Activated CD8-positive, alpha-beta memory T cell treated with anti-CD3 and anti-CD28 coated beads, Interleukin-2, amount 50 U/mL, for 1 hour (primary cell): ENCODE measurements around the gene GAB4.
"Not testable (repeated sequence)": the region's sequence is repeated elsewhere in the genome, so short reads cannot be mapped to it uniquely, and the experiment has no call there.

Experiments used
- DNase-seq: peaks from one replicate; pipeline ENCODE4 v3.0.0-alpha.2; 2020; ENCODE audit errors: extremely low read depth

GAB4 gene, protein sequence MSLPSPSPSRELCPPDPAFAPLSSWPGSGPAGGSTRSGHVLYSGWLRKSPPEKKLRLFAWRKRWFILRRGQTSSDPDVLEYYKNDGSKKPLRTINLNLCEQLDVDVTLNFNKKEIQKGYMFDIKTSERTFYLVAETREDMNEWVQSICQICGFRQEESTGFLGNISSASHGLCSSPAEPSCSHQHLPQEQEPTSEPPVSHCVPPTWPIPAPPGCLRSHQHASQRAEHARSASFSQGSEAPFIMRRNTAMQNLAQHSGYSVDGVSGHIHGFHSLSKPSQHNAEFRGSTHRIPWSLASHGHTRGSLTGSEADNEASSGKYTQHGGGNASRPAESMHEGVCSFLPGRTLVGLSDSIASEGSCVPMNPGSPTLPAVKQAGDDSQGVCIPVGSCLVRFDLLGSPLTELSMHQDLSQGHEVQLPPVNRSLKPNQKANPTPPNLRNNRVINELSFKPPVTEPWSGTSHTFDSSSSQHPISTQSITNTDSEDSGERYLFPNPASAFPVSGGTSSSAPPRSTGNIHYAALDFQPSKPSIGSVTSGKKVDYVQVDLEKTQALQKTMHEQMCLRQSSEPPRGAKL

DNA sequence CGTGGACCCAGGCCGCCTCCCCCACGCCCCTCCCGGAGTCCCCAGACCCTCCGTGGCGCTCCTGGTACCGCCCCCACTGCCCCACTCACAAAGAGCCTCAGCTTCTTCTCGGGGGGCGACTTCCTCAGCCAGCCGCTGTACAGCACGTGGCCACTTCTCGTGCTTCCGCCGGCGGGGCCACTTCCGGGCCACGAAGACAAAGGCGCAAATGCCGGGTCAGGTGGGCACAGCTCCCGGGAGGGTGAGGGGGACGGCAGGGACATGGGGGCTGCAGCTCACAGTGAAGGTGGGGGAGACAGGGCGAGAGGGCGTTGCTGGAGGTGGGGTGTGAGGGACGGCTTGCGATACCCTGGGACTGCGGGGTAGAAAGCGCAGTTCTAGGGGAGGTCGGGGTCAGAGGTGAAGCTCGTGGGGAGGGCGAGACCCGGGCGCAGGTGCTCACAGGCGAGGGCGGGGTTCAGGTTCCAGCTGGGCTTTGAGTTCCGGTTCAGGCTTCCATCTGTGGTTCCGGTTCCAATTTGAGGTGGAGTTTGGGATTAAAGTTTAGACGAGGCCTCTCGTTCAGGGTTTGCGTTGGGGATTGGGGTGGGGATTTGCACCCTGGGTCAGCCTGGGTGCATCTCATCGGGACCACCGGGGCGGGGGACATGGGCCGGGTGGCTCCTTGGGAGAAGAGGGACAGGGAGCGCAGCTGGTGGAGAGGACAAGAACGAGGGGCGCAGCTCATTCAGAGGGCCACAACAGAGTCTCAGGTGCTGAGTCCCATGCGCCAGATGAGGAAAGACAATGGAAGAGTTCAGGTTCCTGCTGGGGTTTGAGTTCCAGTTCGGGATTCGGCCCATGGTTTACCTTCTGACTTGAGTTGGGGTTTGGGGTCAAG is at the start of gene GAB4:
Gene GAB4 (minus strand): TSS at position 371 of the 880 bp plus-strand sequence. CDS start 108 bp downstream, at position 263.
- DNase-seq = no peak

DNA sequence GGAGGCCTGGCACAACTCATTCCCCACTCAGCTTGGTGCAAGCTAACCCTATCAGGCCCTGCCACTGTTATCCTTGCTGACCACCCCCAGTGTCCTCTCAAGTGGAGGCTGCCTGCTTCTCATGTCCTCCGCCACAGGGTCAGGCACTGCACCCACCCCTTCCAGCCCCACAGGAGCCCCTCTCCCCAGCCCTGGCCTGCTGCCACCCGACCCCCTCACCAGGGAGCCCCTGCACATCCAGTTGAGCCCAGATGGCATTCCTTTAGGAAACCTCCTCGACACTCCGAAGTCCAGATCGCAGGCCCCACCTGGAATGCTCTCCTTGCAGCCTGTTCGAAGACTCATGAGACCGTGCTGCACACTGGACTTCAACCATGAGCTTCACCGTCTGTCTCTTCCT is 48.8 kb upstream of the GAB4 start:
- no peak for DNase-seq

DNA sequence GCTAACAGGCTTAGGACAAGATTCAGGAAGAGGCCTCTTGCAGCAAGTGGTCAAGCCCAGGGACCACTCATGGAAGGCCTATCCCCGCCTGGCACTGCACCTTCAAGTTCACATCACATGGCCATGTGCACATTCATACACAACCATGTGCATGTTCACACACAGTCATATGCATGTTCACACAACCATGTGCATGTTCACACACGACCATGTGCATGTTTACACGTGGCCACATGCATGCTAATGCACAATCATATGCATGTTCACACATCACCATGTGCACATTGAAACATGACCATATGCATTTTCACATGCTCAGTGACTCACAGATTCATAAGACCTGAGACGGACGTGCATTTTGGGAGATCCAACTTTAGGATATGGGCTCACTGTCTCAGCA is 48.0 kb upstream of the GAB4 start:
- no peak for DNase-seq

DNA sequence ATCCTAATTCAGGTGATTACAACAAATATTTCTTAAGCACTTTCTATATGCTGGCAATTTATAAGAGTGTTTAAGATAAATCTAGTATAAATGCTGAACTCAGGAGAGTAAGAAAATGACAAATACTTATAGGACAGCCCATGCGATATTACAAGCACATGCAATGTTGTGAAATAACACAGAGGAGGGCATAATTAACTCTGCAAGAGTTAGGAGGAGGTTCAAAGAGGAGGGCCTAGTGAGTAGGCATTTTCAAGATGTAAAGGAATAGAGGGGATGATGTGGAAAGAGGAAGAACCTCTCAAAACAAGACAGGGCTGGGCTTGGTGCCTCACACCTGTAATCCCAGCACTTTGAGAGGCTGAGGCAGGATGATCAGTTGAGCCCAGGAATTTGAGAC is 39.6 kb upstream of the GAB4 start:
- no peak for DNase-seq

DNA sequence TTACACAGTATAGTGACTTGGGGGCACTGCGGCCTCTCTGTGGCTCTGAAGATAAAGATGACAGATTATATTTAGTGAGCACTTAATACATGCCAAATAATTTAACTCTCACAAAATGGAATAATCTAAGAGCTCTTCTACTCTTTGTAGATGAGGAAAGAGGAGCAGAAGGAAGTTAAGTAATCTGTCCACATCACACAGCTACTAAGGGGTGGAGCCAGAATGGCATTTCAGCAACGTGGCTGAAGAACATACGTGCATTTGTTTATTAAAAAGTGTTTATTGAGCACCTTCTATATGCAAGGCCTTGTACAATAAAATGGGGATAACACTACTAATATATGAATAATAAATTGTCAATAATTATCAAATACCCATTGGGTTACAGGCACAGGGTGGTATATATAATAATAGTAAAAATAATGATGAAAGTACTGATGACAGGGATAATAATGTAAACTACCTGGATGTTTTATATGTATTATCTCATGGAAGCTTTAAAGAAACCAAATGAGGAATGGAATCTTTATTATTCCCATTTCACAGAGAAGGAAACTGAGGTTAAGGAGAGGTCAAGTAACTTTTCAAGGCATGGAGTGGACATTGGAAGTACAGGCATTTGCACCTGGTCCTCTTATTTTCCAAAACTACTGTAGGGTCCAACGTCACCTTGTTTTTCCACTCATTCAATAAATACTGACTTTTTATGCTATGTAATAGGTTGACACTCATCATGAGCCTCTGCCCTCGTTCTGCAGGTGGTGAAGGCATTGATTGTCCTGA is 38.7 kb upstream of the GAB4 start:
- DNase-seq = no peak

DNA sequence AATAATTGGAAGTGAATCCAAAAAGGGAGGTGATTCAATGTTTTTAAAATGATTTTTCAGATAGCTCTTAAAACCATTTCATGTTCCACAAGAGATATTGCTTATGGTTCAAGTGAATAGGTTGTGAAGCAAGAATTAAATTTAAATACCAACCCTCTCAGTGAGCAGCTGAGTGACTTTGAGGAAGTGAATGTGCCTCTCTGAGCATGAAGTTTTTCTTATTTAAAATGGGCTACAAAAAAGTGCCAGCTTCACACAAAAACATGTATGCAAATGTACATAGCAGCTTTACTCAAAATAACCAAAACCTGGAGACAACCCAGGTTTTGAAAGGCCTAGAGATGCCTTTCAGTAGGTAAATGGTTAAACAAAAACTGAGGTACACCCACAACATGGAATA is 35.5 kb upstream of the GAB4 start:
- no peak for DNase-seq

DNA sequence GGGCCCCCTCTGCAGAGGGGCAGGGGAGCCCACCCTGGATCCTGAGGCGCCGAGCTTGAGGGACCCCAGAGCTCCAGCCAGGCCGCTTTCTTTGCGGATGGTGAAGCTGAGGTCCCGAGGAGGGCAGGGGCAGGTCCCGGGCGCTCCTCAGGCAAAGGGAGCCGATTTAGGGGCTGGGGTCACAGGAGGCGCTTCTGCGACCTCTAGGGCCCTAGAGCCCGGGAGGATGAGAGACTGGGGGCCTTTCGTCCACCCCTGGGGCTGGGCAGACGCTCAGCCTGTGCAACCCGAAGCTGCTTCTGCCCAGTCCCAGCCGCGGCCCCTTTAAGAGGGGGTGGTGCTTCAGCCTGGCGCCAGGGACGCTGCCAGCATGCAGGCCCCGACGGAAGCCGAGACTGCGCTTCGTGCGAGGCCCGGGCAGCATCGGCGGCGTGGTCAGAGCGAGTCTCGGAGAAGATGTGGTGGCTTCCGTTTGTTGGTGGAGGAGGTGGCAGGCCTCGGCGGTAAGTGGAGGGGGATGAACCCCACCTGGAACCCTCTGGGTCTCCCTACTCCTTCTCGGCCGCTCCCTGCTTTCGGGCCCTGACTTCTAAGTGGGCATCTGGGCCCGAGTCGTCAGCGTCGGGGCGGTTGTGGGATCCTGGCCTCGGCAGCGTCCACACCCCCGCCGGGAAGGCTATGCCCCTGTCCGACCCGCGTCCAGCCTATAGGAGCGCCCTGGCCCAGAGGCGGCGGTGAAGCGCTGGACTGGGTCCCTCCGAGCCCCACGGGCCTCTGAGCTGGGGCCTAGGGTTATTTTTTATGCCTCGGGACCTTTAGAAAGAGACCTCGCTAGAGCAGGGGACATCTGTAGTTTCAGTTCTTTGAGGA is 29.1 kb upstream of the GAB4 start:
- not testable (repeated sequence) for DNase-seq

DNA sequence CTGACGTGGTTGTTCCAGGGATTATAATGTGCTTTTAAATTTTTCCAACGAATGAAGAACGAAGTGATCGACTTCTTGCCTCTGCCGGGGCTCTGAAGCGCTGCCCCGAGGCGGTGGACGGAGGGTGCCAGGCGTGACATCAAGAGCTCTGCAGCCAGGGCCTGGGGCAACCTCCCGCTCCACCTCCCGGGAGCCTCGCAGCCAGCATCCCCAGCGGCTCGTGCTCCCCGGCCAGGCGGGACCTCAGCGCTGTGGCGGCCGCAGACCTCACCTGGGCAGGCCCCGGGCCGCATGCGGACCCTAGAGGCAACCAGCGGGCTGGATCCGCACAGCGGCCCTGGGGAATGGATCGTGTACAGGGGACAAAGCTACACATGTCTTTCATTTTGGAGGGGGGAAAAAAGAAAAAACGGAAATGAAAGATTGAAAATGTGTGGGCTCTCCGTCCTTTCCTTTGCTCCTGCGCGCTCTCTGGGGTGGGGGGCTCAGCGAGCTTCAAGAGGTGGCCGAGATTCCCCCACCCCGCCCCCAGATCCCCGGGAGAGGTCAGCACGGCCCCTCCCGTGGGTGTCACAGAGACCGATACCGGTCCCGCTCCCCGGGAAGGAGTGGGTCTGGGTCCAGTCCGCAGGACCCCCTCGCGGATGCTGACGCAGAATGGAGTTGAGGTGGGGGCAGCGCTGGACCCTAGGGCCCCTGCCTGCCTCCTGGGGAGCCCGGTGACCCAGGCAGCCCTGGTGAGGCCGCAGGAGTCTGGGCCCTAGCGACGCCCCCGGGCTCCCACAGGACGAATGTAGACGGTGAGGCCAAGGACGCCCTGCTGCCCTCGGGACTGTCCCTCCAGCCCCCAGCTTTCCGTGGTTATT is 28.2 kb upstream of the GAB4 start:
- not testable (repeated sequence) for DNase-seq

DNA sequence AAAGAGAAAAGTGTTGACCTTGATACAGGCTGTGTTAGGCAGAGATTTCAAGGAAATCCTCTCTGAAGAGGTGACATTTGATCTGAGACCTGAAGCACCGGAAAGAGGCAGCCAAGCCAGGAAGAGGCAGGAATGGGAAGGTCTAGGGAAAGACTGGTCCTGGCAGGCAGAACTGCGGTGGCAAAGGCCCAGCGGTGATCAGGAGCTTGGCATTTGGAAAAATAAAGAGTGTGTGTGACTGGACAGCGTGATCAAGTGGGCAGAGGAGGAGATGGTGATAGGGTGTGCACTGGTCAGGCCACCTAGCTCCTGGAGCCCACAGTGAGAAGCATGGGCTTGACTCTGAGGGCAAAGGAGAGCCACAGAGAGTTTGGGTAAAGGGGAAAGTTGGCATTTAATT is 27.2 kb upstream of the GAB4 start:
- DNase-seq = no peak

DNA sequence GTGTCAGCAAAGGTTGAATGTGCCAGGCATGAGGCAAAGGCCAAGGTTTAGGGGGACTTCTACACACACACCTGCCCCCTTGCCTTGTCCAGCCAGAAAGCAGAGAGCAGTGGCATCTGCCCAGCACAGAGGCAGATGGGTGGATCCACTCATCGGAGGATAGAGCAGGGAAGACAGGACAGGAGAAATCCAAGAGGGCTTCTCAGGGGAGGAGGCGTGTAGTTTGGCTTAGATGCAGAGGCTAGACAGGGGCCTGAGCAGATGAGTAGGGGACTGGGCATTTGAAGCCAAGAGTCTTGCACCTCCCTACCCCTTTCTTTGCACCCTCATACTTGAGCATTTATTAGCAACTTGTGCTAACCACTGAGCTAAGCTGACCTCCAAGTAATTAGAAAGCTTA is 26.5 kb upstream of the GAB4 start:
- not testable (repeated sequence) for DNase-seq

DNA sequence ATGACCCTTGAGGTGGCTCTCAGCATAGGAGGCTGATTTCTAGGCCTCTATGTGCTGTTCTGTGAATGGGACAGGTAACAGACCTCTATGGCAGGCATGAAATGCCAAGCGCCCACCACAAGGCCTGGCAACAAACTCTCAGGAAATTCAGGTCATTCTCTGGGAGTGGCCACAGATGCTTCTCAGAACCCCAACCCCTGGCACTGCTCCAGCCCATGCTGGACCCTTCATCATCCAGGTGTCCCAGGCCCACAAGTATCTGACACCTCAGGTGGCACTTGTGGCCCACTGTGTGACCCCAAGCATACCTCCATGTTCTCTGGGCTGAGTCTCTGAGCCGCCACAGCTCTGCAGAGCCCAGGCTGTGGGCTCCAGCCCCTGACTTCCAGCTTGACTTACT is 24.3 kb upstream of the GAB4 start:
- not testable (repeated sequence) for DNase-seq

DNA sequence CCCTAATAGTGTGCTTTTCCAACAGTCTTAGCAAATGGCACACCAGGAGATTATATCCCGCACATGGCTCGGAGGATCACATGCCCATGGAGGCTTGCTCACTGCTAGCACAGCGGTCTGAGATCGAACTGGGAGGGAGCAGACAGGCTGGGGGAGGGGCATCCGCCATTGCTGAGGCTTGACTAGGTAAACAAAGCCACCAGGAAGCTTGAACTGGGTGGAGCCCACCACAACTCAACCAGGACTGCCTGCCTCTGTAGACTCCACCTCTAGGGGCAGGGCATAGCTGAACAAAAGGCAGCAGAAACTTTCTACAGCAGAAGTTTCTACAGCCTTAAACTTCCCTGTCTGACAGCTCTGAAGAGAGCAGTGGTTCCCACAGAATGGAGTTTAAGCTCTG is 16.4 kb upstream of the GAB4 start:
- DNase-seq = not testable (repeated sequence)

DNA sequence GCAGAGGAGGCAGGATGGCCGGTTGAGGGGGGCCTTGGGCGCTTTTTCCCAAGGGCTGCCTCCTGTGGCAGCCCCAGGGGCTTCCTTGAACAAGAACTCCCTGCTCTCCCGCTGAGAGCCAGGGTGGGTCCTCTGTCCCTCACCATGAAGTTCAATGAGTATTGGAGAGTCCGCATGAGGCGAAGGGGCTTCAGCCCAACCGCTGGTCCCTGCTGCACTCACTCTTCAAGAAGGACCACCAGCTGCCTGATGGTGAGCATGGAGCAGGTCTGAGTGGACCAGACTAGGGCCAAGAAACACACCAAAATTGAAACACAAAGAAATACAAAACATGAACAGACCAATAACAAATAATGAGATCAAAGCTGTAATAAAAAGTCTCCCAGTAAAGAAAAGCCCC is 7.5 kb upstream of the GAB4 start:
- not testable (repeated sequence) for DNase-seq

DNA sequence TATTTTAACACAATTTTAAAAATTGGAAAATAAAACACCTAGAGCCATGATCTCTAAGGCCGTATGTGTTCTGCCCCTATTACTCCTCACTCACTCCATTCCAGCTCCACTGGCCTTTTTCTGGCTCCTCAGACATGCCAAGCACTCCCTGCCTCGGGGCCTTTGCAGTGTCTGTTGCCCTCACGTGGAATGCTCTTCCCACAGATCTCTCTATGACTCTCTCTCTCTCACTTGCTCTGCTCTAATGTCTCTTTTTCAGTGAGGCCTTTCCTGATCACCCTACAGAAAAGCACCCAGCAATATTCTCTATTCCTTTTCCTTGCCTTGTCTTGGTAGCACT is 6.0 kb upstream of the GAB4 start:
- DNase-seq = not testable (repeated sequence)

DNA sequence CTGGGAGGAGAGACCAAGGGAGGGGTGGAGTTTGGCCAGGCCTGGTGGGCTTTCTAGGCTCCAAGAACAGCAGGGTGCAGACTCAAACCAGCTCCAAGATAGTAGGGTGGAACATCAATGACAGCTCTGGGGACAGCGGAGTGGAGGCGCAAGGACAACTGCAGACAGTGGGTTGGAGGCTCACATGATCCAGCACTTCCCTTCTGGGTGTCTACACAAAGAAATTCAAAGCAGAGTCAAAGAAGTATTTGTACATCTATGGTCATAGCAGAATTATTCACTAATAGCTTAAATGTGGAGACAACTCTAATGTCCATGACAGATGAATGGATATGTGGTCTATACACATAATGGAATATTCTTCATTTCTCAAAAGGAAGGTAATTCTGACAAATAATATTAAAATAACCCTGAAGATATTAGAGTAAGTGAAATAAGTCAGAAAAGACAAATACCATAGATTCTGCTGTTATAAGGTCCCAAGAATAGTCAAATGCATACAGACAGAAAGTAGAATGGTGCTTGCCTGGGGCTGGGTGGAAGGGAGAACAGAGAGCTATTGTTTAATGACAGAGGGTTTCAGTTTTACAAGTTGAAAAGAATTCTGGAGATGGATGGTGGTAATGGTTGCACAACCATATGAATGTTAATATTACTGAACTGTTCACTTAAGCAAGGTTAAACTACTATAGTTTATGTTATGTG is 5.5 kb upstream of the GAB4 start:
- DNase-seq = no peak

DNA sequence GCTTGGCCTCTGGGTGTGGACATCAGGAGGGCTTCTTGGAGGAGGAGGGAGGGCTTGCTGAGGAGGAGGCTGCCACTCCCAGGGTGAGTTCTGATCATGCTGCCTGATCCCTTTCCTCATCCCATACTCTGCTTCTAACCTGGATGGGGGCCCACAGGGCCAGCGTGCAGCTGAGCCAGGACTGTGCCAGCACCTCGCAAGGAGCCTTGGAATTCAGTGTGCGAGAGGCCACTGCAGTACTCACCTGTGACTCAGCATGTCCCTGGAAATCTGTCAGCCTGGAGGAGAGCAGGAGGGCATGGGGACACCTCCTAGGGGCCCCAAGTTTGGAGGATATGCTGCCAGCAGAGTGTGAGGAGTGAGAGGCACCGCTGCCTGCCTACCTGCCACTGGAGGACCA is 4.2 kb upstream of the GAB4 start:
- no peak for DNase-seq

DNA sequence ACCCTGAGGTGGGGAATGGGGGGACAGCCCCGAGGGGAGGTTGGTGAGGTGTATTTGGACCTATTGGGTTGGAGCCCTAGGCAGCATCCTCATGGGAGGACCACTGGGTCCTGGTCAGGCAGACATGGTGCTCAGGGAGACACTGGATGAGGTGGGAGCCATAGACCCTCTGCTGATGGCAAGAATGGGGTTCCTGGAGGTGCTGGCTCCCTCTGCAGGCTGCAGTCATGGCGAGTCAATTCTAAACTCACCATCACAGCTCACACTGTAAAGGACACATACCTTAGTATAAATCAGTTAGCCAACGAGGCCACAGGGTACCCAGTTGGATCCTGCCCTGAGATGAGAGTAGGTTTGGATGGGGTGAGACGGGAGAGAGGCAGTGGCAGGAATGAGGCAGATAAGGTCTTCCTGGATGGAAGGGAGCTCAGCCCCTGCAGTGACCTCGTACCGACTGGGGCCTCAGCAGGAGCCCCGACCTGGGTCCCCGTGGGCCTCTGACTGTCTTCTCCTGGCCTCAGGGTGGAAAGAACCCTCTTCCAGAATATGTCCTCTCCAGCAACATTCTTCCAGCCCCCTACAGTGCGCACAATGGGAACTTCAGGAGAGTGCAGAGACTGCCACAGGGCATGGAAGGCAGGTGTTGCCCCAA is 1.7 kb upstream of the GAB4 start:
- no peak for DNase-seq

DNA sequence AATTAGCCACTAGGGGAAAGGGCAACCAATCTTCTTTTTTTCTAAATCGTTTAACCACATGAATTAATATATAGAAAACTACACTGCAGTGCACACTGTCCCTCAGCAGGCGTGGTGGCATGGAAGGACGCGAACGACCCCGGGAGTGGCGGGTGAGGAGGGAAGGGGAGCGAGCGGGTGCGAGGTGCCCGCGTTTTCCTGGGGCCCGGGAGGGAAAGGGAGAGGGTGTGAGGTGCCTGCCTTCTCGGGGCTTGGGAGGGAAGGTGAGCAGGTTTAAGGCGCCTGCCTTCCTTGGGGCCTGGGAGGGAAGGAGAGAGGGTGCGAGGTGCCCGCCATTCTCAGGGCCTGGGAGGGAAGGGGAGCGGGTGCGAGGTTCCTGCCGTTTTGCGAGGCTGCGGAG is 765 bp downstream of the GAB4 start:
- DNase-seq = no peak

DNA sequence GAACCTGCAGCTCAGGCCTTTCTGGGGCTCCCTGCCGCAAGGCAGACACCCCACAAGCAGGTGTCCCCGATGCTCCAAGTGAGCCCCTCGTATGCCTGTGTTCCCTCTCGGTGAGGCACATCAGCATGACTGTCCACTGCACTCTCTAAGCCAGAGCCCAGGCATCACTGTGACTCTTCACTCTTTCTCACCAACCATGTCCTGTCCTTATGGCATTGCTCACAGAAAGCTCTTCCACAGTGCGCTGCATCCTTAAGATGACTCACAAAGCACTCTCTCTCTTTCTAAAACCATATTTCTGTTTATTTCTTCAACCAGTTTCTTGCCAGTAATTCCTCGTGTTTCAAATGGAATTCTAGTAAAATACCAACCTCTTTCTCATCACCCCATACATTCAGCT is 18.1 kb downstream of the GAB4 start:
- DNase-seq = no peak
